HG03469 (cell line): ENCODE measurements around the gene NCK1.
A peak's percentile ranks its signal among the peaks of the same experiment; 100 is the strongest.

Experiments used
- ATAC-seq: cut with Tn5 transposase; IDR thresholded peaks from one replicate; pipeline ENCODE4 v1.9.1; 2021; ENCODE audit warnings: mild to moderate bottlenecking, moderate library complexity, moderate number of reproducible peaks; ENCODE audit not compliant: unreplicated experiment

Gene NCK1

GRCh38 chr3:136861890-136862616 lies at the start of gene NCK1:
Gene NCK1, plus strand, starts transcription at chr3:136862208. Its CDS starts 65,794 bp downstream, at chr3:136928002.
- peak; percentile 92 for ATAC-seq

DNA sequence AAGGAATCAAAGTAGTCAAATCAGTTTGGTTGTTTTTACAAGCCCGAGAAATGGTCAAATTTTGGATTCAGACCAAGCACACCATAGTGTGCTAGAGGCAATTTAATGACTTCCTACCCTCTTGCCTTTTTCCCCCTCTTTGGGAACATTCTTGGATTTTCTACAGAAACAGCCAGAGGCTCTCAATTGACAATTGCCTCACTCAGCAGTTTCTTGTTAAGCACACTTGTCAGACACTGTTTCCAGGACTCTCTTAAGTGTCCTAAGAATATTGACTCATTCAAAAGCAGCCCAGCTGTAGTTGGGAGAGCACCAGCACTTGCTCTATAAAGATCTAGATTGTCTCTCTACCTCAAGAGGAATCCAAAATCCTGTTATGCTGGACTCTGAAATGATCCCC lies 44.6 kb upstream of the NCK1 start:
- no peak for ATAC-seq

GRCh38 chr3:136818191-136818768 lies 43.7 kb upstream of the NCK1 start:
- no peak for ATAC-seq

GRCh38 chr3:136818769-136819391 lies 43.1 kb upstream of the NCK1 start, which contains the start of gene SLC35G2:
Gene SLC35G2, plus strand, starts transcription at chr3:136819126. Its CDS starts 35,335 bp downstream, at chr3:136854461.
- no peak for ATAC-seq

DNA sequence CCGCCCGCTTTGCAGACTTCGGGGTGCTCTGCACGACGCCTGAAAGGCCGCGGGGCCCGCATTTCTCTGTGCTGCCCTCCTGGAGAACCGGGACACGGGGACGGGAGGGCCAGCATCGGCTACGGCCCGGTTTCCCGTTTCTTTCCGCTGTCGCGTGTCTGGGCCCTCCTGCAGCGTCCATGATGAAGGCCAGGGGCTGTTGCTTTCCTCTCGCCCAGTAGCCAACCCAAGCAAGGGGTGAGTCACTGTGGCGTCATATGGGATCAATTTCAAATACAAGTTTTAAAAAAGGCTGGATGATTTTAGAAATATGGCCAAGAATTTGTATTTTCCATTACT lies 42.6 kb upstream of the NCK1 start:
- ATAC-seq = no peak

DNA sequence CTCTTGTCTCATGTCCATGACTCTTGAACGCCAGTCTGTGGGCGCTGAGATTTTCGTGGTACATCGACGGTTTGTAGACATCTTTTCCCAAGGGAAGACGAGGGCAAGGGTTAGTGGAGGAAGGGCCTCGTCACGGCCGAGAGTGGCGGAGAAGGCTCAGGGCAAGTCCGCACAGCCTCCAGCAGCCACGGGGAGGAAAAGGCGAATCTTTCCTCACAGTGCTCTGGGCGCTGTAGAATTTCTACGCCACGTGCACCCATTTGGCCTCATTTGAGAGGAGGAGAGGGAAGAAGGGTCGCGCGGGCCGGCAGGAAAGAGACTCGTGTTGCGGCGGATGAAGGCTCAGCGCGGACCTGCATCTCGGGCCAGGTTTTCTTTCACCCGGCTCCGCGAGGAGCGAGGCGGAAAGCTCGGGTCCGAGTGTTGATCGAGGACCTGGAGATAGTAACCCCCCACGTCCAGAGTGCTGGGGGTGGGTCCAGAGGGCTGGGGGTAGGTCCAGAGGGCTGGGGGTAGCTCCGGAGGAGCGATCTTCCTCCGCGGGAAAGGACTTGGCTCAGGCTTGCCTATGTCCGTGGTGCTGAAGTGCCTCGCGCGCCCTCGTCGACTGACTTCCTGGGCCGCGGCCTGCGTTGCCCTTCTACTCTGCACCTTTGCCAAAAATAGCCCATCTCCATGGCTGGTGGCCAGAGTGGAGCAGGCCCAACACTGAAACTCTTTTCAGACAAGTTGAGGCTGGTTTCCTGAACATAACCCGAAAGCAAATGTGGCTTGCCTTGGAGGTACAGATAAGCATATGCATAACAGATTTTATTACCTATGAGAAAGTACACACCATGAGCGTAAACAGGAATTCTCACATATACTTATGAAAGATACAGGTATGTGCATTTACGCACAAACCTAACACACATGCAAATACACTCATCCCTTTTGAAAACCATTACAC lies 42.0 kb upstream of the NCK1 start:
- ATAC-seq = no peak

- no peak for ATAC-seq
These were observed 30.5 kb upstream of the NCK1 start for GRCh38 chr3:136831461-136831860.

- ATAC-seq = no peak
These were observed 26.8 kb upstream of the NCK1 start for GRCh38 chr3:136835089-136835812.

DNA sequence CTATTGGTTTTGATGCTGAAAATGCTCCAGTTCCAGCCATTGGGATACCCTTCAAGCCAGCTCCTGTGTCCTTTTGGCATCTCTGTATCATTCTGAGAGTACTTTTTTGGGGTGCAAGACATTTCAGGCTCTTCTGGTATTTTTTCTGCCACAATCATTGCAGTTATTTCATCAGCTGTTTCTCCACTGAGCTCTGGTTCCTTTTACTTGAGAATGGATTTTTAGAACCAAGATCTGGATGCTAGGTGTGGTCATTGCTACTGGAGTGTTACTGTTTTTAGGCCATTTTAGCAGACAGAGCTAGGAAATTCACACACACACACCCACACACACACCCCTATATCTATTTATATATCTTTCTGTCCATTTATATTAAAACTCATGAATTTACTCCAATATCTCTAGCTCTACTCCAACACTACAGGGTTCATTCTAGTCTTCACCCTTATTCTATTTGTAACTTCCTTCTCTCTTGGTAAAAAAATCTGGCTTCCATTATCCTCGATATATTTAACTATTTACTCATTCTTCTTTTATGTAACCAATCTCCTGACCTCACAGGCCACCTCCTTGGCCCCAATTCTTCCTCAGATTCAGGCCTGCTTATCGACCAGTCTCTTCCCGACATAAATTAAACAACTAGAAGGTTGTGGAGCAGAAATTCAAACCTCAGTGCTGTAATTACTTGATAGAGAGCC lies 26.0 kb upstream of the NCK1 start:
- no peak for ATAC-seq

GRCh38 chr3:136836511-136837156 lies 25.4 kb upstream of the NCK1 start:
- ATAC-seq = no peak

DNA sequence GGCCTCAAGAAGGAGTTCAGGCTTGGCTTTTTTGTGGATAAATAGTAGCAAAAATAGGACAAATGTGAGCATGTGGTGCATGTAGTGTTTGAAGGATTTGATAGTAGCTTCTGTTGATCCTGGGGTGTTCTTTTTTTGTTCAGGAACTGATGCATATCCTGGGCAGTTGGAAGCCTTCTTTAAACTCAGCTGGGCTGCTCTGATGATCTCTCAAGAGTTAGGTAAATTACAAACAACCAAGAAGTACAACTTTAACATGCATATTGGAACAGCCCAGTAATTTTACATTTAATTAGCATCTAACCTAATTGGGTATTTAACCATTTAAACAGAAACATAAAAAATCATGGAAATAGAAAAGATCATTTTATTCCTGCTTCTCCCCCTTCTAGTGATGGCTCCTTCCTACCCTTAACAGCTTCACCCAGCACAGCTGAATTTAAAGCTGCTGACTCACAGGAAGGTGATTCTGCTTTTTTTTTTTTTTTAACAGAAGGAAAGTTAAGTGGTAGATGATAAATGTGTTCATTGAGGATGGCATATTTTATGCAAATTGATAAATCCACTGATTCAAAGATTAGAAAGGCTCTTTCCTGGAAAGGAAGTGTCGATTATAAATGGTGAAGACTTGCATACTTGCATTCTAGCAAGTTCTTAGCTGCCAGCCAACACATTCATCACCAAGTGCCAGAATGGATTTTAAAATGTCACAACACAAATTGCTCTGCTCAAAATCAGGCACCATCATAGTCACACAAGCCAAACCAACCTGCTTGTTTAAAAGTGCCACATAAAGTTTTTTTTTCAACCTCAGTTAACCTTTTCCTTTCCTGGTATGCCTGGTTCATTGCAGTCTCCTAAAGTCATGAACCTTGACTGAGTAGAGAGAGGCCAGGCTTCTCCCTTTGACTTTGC lies 23.1 kb upstream of the NCK1 start:
- no peak for ATAC-seq

DNA sequence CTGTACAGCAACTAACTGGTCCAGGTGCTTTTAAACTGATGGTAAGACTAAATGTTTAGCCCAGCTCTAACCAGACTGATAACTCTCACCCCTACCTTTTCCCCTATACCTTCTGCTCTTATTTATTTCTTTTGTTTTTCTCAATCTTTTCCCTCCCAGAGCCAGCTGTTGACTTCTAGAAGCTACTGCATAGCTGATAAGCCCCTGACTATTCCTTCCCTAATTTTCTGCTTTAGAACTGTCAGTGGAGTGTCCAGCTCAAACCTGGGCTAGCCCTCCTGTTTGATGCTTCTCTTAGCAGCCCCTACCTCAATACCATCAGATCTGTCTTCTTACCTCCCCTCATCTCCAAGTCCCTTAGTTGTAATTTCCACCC lies 22.5 kb upstream of the NCK1 start:
- ATAC-seq = no peak

- ATAC-seq = no peak
These were observed 21.8 kb upstream of the NCK1 start for GRCh38 chr3:136840252-136840651.

GRCh38 chr3:136842294-136842693 lies 19.7 kb upstream of the NCK1 start:
- no peak for ATAC-seq

DNA sequence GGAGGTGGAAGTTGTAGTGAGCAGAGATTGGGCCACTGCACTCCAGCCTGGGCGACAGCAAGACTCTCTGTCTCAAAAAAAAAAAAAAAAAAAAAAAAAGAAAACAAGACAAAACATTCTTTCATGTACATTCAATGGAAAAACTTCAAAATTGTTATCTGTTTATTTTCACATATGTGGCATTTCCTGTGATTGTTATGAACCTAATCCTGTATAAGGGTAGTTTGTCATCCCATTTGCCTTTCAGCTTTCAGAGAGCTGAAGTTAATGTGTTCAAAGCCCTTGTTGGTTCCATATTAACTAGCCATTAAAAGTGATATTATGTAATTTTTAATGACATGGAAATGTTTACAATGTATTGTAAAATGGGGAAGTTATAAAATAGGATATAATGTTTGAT lies 17.3 kb upstream of the NCK1 start:
- ATAC-seq = no peak

DNA sequence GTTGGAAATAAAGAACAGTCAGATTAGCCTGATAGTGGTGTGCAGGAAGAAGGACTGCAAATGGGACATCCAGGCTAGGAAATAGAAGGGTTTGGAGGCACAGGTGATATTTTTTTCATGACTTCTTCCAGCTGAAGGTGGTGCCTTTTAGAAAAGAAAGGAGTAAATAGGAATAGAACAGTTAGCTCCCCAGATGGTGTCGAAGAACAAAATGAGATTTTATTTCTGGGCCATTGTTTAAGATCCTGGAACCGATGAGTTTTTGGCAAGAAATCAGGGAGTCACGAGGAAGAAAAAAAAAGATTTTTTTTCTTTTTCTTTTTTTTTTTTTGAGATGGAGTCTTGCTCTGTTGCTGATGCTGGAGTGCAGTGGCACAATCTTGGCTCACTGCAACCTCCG lies 9.8 kb upstream of the NCK1 start:
- no peak for ATAC-seq

DNA sequence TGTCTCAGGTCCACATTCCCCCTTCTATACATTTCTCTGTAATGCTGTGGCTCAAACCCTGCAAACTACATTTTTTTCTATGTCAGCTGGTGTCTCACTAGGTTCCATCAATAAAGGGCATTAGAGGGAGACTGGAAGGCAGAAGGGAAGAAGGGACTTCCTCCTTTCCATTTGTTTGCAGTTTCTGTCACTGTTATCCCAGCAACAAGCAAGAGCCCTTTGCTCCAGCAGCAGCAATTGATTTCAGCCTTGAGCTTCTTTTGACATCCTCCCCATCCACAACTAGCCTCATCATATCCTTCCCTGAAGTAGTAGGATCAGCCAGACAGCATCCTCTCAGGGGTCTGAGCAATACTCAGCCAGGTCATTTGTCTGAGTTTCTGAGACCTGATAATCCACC lies 5.3 kb upstream of the NCK1 start:
- ATAC-seq = no peak

- ATAC-seq = no peak
These were observed 3.6 kb upstream of the NCK1 start for GRCh38 chr3:136858381-136858780.
